ENCODE results near the gene TEPSIN.

DNA sequence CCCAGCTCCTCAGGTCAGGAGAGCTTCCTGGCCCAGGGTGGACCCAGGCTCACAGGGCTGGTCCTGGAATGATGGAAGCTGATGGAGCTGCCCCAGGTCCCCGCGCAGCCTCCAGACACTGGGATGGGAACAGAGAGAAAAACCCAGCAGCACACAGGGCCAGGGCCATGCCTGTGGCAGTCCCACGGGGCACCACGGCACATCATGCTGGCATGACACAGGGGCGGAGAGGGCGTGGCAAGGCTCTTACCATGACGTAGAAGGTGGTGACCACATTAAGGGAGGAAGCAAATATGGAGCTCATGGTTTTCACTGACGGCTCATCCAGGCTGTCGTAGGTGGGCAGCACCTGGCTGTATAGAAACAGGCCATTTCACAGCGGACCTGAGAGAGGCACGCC, 37.9 kb upstream of the TEPSIN start:
- TF ChIP-seq CTCF (IDR thresholded peaks at IDR 0.05; ENCODE audit: insufficient read depth, low read length, poor library complexity, severe bottlenecking) = no peak
- TF ChIP-seq EZH2phosphoT487 (conservative IDR thresholded peaks at IDR 0.05; ENCODE audit: low read length) = no peak
